GM12865 (cell line): ENCODE measurements around the gene MAP6D1.

ENCODE experiments used
- DNase-seq: peaks from one replicate; pipeline ENCODE4 v3.0.0; 2010; ENCODE audit warnings: low read depth
- H3K4me3 ChIP-seq: 2 replicates; pipeline ENCODE4 v1.5.1; 2011; ENCODE audit warnings: mild to moderate bottlenecking, low read depth, low read length, control low read depth
- CTCF ChIP-seq: IDR thresholded peaks from 2 replicates; pipeline ENCODE4 v1.5.1; 2011; ENCODE audit warnings: low read length, control low read depth, low read depth, inconsistent platforms; ENCODE audit not compliant: insufficient read depth; ENCODE audit errors: missing control alignments

MAP6D1 gene

GRCh38 chr3:183854318-183855035 lies 29.1 kb upstream of the MAP6D1 start:
- no peak for TF ChIP-seq CTCF
- no peak overlapping the region for H3K4me3 ChIP-seq
- no peak for DNase-seq

GRCh38 chr3:183845608-183846288 lies 20.4 kb upstream of the MAP6D1 start:
- no peak for TF ChIP-seq CTCF
- no peak overlapping the region for H3K4me3 ChIP-seq
- no peak for DNase-seq

GRCh38 chr3:183845090-183845489 lies 19.7 kb upstream of the MAP6D1 start:
- H3K4me3 ChIP-seq = no peak overlapping the region
- DNase-seq = no peak
- no peak for TF ChIP-seq CTCF

- no peak overlapping the region for H3K4me3 ChIP-seq
- no peak for TF ChIP-seq CTCF
- no peak for DNase-seq
These were observed 19.2 kb upstream of the MAP6D1 start for GRCh38 chr3:183844606-183845005.

- TF ChIP-seq CTCF = no peak
- H3K4me3 ChIP-seq = no peak overlapping the region
- no peak for DNase-seq
These were observed 14.4 kb upstream of the MAP6D1 start for GRCh38 chr3:183839751-183840150.

GRCh38 chr3:183837894-183838293 lies 12.5 kb upstream of the MAP6D1 start:
- no peak overlapping the region for H3K4me3 ChIP-seq
- TF ChIP-seq CTCF = no peak
- no peak for DNase-seq
